ENCODE data around the gene FSTL4.

Gene FSTL4

GRCh38 chr5:133241179-133242092 is 370.9 kb downstream of the FSTL4 start:
- DNase-seq (ENCODE audit: low read depth): no peak

DNA sequence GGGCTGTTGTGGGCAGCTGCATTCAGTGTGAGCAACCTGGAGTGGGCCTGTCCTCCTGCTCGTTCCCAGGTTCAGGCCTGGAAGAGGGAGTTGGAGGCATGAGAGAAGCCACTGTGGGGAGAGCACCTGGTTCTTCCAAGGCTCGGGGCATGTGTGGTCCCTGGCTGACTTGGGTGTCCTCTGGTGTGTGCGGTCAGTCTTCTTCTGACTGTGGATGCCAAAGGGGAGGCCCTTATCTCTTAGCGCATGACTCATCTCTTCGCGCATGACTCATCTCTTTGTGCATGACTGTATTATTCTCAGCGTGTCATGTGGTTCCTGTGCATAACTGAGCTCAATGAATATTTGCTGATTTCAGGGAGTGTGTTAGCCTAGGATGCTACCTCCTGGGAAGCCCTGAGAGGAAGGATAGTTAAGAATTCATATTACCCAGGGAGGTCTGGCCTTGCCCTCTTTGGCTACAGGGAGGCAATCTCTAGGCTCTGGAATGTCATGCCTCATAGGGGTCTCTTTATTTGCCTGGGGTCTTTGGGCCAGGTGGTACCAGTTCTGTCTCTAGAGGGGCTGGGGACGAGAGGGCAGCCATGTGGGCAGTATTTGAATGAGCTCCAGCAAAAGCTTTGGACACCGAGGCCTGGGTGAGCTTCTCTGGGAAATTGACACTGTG is 371.8 kb downstream of the FSTL4 start:
- DNase-seq (ENCODE audit: low read depth): no peak

- no peak for DNase-seq (ENCODE audit: low read depth)
Observed at GRCh38 chr5:133238426-133239205, 373.7 kb downstream of the FSTL4 start.

DNA sequence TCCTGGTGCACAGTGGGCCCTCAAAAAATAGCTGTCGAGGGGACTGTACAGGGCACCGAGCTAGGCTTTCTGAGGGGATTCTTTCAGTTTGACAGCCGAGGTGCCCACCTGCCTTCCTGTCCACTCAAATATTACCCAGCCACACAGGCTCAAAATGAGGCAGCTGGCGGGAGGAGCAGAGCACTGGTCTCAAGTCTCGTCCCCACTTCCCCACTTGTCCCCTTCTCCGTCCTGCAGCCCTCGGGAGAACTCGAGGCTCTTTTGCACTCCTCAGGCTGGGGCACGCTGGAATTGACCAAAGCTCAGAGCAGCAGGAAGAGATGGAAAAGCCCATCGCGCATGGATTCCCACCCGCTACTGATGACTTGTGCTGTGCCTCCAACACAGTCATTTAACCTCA is 375.4 kb downstream of the FSTL4 start:
- no peak for DNase-seq (ENCODE audit: low read depth)

DNA sequence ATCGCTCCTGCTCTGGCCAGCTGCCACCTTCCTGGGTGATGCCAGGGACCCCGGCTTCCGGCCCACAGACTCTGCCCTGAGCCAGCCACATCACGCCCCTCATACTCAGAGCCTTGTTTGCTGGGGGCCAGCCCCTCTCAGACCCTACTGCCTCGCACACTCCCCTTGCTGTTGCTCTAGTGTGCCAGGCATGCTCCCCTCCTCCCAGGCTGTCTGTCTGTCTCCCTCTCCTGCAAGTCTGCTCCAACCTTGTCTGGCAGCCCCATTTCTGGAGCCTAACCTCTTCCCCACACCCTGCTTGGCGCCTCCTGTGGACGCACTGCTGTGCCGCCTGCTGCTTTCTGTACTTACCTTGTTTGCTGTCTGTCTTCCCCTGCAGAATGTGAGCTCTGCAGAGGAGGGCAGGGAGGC is 375.8 kb downstream of the FSTL4 start:
- DNase-seq (ENCODE audit: low read depth): no peak

GRCh38 chr5:133235696-133236426 is 376.5 kb downstream of the FSTL4 start:
- DNase-seq (ENCODE audit: low read depth): no peak

DNA sequence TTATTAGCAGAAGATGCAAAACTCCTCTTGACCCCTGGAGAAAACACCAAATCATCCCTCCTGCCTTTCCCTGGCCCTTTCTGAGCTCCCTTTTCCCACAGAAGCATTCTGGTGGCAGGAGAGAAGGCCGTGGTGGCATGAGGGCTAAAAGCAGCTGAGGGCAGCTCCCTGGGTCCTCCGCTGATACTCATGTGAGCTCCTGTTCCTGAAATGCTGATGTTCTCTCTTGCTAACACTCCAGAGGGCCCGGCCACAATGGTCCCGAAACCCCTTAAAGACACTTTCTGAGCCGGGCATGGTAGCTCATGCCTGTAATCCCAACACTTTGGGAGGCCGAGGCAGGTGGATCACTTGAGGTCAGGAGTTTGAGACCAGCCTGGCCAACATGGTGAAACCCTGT is 377.4 kb downstream of the FSTL4 start:
- DNase-seq (ENCODE audit: low read depth): no peak

- no peak for DNase-seq (ENCODE audit: low read depth)
Observed at GRCh38 chr5:133234273-133234672, 378.1 kb downstream of the FSTL4 start.

DNA sequence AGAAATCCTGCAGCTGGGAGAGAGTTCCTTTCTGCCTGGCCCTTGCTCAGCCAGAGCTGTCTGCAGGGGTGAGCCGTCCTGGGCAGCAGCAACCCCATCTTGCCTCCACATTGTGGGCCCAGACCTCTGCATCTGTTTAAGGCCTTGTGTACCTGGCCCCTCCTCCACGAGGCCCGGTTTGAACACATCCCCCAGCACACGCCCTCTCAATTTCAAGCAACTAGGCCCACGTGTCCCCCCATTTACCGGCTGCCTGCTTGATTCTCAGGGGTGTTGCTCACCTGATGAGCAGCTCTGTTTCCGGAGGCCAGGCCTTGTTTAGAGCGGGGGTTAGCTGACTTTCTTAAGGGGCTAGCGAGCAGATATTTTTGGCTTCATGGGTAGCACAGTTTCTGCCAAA is 378.7 kb downstream of the FSTL4 start:
- DNase-seq (ENCODE audit: low read depth): no peak

DNA sequence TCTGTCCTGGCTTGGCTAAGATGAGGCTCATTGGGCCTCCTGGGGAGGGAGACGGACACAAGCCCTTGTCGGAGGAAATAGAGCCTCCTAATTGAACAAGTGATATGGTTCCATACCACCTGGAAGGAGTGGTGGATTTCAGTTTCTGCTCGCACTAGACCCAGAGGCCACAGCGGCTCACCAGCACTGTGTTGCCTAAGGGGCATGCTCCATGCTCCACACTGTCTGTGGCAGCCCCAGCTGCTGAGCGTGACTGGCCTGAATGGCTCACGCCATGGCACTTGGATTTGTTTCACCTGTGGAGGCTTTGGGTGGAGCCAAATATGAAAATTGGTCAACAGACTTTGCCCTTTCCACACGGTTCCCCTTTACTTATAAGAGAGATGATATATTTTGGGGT is 379.4 kb downstream of the FSTL4 start:
- DNase-seq (ENCODE audit: low read depth): no peak

DNA sequence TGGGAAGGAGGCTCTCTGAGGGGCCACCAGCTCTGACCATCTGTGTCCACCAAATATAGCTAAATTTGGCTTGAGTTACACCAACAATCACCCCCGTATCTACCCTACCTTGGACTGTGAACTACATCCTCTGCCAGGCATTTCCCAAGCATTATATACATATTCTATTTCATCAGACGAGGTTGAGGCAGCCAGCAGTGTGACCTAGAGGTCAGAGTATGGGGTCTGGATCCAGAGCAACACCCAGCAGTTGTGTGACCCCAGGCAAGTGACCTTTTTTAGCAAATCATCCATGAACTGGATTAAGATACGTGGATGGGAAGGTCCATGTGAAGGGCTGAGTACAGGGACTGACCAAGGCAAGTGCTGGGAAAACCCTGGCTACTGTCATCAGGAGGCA is 379.9 kb downstream of the FSTL4 start:
- DNase-seq (ENCODE audit: low read depth): no peak

DNA sequence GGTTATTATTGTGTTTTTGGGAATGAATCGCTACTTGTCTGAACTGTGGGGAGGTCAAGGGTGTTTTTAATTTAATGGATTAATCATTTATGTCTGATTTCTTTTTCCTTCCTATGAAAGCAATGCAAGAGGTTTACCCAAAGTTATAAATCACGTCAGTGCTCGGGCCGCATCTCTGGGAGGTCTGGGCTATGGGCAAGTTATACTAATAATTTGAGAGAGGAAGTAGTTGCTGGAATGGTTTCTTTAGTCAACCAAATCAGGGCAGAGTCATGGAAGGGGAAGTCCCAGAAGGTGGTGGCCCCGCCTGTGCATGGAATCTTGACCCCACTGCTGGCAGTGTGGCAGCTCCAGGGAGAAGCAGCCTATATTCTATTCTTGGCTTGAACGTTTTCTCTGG is 380.3 kb downstream of the FSTL4 start:
- no peak for DNase-seq (ENCODE audit: low read depth)

GRCh38 chr5:133230823-133231578 is 381.3 kb downstream of the FSTL4 start:
- no peak for DNase-seq (ENCODE audit: low read depth)

GRCh38 chr5:133229931-133230664 is 382.2 kb downstream of the FSTL4 start:
- no peak for DNase-seq (ENCODE audit: low read depth)

- no peak for DNase-seq (ENCODE audit: low read depth)
Observed at GRCh38 chr5:133228316-133228715, 384.0 kb downstream of the FSTL4 start.

DNA sequence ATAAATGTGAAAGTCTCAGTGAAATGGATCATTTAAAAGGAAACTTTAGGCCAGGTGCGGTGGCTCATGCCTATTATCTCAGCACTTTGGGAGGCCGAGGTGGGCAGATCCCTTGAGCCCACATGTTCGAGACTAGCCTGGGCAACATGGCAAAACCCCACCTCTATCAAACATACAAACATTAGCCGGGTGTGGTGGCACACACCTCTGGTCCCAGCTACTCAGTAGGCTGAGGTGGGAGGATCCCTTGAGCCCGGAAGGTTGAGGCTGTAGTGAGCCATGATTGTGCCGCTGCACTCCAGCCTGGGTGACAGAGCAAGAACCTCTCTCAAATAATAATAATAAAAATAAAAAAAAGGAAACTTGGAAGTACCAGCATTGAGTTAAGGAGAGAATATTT is 384.4 kb downstream of the FSTL4 start:
- DNase-seq (ENCODE audit: low read depth): no peak

DNA sequence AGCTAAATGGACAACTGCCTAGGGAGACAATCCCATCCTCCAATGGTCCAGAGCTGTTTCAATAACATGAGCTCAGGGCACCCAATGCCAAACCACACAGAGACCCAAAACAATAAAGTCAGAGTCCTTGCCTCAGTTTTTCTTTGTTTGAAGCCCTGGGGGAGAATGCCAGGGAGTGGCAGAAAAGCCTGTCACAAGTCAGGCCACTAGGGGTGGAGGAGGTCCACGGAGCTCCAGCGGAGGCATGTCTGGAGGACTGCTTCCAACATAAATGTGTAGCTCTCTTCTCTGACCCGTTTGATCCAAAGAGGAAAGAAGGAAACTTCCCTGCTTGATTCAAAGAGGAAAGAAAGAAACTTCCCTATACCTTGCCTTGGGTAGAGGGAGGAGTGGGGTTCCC is 385.3 kb downstream of the FSTL4 start:
- DNase-seq (ENCODE audit: low read depth): no peak

DNA sequence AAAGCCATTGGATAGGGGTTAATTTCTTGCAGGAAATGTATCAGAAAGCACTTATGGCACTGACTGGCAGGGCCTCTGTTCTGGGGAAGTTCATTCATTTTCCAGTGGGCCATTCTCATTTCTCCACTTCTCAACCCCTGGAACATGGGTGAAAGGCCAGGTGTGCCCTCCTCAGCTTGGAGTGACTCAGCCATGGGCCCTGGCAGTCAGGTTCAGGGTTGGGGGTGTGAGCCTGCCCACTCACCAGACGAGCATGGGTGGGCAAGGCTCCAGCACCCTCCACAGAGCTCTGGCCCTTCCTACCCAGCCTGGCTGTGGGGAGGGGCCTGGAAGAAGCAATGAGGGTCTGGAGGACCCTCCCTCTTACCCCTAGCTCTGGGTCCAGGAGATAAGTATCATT is 386.2 kb downstream of the FSTL4 start:
- no peak for DNase-seq (ENCODE audit: low read depth)

DNA sequence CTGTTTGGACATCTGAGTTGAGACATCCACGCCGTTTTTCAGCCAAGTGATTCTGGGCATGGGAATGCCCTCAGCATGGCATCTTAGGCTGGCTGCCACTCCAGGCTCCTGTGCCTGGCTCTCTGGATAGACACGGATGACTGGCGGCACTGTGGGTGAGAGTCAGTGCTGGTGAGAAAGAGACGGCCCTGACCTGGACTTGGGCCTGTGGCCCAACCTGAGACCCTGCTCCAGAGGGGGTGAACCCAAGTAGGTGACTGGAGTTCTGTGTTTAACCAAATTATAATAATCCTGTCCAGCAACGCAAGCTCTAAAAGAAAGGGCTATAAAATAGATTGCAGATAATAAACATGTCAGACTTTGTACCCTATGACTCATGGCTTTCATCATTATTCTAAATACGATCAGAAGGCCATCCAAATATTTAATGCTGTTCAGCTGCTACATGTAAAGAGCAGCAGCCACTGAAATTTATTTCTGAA is 386.6 kb downstream of the FSTL4 start:
- DNase-seq (ENCODE audit: low read depth): no peak

DNA sequence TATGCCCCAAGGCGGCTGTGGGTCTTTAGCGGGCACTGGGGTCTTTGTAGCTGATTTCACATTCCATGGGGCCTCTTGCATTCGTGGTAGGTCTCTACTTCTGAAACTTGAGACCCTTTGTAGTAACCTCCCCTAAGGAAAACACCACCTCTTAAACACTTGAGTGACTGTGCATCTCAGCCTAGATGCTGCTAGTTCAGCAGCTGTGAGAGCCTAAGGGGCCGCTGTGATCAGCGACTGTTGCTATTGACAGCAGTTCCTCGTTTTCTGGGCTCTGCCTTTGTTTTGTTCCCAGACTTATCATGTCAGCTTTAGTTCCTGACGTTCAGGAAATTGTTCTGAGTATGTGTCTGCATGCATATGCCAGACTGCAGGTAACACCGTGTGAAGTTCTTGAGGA is 389.4 kb downstream of the FSTL4 start:
- DNase-seq (ENCODE audit: low read depth): no peak

Data from activated T-helper 1 cell treated with Interleukin-2 at 50 U/mL for 16 hours (primary cell).